ENCODE results near the gene MGAT2.

GRCh38 chr14:49670475-49670874 is 49.9 kb downstream of the MGAT2 start:
- TF ChIP-seq CTCF (IDR thresholded peaks at IDR 0.05) (no peak), POLR2A (IDR thresholded peaks at IDR 0.05) (no peak), POLR2AphosphoS5 (IDR thresholded peaks at IDR 0.05) (no peak)
